HG03565 (cell line): ENCODE results near the gene BMP2.

ENCODE experiments used
- ATAC-seq: cut with Tn5 transposase; IDR thresholded peaks from one replicate; pipeline ENCODE4 v1.9.1; 2021; ENCODE audit warnings: mild to moderate bottlenecking, moderate library complexity; ENCODE audit not compliant: unreplicated experiment

BMP2 gene

GRCh38 chr20:6767126-6767535 is 355 bp upstream of the BMP2 start:
- ATAC-seq = no peak

GRCh38 chr20:6768228-6769140 is 998 bp downstream of the BMP2 start:
- ATAC-seq = no peak

- ATAC-seq = no peak
Observed at GRCh38 chr20:6769903-6770785, 2.7 kb downstream of the BMP2 start.

- ATAC-seq = no peak
Observed at GRCh38 chr20:6770786-6771100, 3.3 kb downstream of the BMP2 start.

- no peak for ATAC-seq
Observed at GRCh38 chr20:6780433-6781190, 13.1 kb downstream of the BMP2 start.

GRCh38 chr20:6783752-6784151 is 16.3 kb downstream of the BMP2 start:
- no peak for ATAC-seq

- no peak for ATAC-seq
Observed at GRCh38 chr20:6784210-6784631, 16.7 kb downstream of the BMP2 start.

- ATAC-seq = no peak
Observed at GRCh38 chr20:6784767-6785166, 17.3 kb downstream of the BMP2 start.

GRCh38 chr20:6786548-6786947 is 19.1 kb downstream of the BMP2 start:
- ATAC-seq = no peak

- ATAC-seq = no peak
Observed at GRCh38 chr20:6792789-6793188, 25.3 kb downstream of the BMP2 start.

GRCh38 chr20:6802227-6802626 is 34.7 kb downstream of the BMP2 start:
- ATAC-seq = no peak

- no peak for ATAC-seq
Observed at GRCh38 chr20:6806275-6806674, 38.8 kb downstream of the BMP2 start.

- ATAC-seq = no peak
Observed at GRCh38 chr20:6811262-6812035, 44.0 kb downstream of the BMP2 start.

- no peak for ATAC-seq
Observed at GRCh38 chr20:6812530-6812929, 45.0 kb downstream of the BMP2 start.

- ATAC-seq = no peak
Observed at GRCh38 chr20:6814945-6815344, 47.5 kb downstream of the BMP2 start.

- no peak for ATAC-seq
Observed at GRCh38 chr20:6818033-6818808, 50.7 kb downstream of the BMP2 start.

GRCh38 chr20:6819599-6819998 is 52.1 kb downstream of the BMP2 start:
- ATAC-seq = no peak

- ATAC-seq = no peak
Observed at GRCh38 chr20:6824401-6824800, 56.9 kb downstream of the BMP2 start.

GRCh38 chr20:6827472-6827871 is 60.0 kb downstream of the BMP2 start:
- no peak for ATAC-seq
